ENCODE data around the gene GPR161. TPM values are rescaled to one million over a fixed set of nuclear protein-coding genes. Genes with fewer than 3 reads are reported as not detected.

Gene GPR161
- total and polyA plus RNA-seq, 2 of the 13 experiments (the other 11 are each of a cell fraction or from before 2014, with no cell fraction given), result 0.13 to 0.35 TPM

DNA sequence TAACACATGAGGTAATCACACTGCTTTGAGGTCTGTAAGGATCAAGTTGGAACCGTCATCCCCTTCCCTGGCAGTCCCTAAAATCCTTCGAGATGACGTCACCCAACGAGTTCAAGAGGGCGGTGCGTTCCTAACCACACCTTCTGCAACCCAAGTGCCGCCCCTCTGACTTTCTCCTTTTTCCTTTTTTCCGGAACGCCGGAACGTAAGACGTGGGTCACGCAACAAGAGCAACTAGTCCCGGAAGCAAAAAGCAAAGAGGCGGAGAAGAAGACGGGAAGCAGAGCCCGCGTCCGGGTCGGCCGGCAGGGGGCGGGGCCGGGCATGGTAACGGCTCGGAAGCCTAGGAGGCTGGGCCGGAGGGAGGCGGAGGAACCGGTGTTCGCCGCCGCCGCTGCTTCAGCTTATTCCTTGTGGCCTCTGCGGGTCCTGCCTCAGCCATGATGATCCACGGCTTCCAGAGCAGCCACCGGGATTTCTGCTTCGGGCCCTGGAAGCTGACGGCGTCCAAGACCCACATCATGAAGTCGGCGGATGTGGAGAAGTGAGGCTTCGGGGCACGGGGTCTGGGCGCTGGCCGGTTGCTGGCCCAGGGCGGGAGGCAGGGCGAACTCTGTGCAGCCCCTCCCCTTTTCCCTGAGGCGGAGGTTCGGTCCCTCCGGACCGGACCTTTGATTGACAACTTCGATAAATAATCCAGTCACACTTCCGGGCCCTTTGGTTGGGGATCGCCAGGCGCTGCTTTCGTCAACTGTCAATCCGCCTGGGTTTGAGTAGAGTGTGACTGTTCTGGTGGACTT, 42.1 kb upstream of the GPR161 start, which contains the start of gene TIPRL (continued):
- TF ChIP-seq TAF15 (IDR thresholded peaks at IDR 0.05; ENCODE audit: low read depth, low read length, poor library complexity, severe bottlenecking) (no peak), ARNT2 (CRISPR knock-in tag; IDR thresholded peaks at IDR 0.05; ENCODE audit: low read depth) (no peak; the same call in 1 of the 2 replicates), TMF1 (CRISPR knock-in tag; IDR thresholded peaks at IDR 0.05; ENCODE audit: low read depth) (no peak), ZBTB21 (CRISPR knock-in tag; IDR thresholded peaks at IDR 0.05) (peak; percentile 84), PHF5A (CRISPR knock-in tag; IDR thresholded peaks at IDR 0.05; ENCODE audit: low read depth, unreplicated experiment) (no peak), ZMYM4 (CRISPR knock-in tag; IDR thresholded peaks at IDR 0.05) (peak; percentile 97), PITX1 (CRISPR knock-in tag; IDR thresholded peaks at IDR 0.05) (peak; percentile 67; the same call in 1 of the 2 replicates), ZNF572 (CRISPR knock-in tag; IDR thresholded peaks at IDR 0.05) (no peak), ZNF720 (CRISPR knock-in tag; IDR thresholded peaks at IDR 0.05) (no peak), AKAP8 (CRISPR knock-in tag; IDR thresholded peaks at IDR 0.05) (no peak), MED1 (CRISPR knock-in tag; IDR thresholded peaks at IDR 0.05) (peak; percentile 65; the same call in 1 of the 2 replicates), RARA (CRISPR knock-in tag; IDR thresholded peaks at IDR 0.05) (peak; percentile 16; the same call in 1 of the 2 replicates), SMAD3 (CRISPR knock-in tag; IDR thresholded peaks at IDR 0.05) (peak; percentile 56), ZNF768 (CRISPR knock-in tag; IDR thresholded peaks at IDR 0.05) (0 out of 2 replicates have a peak, but pooled peaks have one; percentile 45)
- TF ChIP-seq, protein P1, sequence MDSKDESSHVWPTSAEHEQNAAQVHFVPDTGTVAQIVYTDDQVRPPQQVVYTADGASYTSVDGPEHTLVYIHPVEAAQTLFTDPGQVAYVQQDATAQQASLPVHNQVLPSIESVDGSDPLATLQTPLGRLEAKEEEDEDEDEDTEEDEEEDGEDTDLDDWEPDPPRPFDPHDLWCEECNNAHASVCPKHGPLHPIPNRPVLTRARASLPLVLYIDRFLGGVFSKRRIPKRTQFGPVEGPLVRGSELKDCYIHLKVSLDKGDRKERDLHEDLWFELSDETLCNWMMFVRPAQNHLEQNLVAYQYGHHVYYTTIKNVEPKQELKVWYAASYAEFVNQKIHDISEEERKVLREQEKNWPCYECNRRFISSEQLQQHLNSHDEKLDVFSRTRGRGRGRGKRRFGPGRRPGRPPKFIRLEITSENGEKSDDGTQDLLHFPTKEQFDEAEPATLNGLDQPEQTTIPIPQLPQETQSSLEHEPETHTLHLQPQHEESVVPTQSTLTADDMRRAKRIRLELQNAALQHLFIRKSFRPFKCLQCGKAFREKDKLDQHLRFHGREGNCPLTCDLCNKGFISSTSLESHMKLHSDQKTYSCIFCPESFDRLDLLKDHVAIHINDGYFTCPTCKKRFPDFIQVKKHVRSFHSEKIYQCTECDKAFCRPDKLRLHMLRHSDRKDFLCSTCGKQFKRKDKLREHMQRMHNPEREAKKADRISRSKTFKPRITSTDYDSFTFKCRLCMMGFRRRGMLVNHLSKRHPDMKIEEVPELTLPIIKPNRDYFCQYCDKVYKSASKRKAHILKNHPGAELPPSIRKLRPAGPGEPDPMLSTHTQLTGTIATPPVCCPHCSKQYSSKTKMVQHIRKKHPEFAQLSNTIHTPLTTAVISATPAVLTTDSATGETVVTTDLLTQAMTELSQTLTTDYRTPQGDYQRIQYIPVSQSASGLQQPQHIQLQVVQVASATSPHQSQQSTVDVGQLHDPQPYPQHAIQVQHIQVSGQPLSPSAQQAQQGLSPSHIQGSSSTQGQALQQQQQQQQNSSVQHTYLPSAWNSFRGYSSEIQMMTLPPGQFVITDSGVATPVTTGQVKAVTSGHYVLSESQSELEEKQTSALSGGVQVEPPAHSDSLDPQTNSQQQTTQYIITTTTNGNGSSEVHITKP (CRISPR knock-in tag; IDR thresholded peaks at IDR 0.05; ENCODE audit: low read depth), result peak; percentile 53; the same call in 1 of the 2 replicates
- TF ChIP-seq, protein P2, sequence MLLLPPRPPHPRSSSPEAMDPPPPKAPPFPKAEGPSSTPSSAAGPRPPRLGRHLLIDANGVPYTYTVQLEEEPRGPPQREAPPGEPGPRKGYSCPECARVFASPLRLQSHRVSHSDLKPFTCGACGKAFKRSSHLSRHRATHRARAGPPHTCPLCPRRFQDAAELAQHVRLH (CRISPR knock-in tag; IDR thresholded peaks at IDR 0.05; ENCODE audit: borderline replicate concordance, low read depth), result peak; percentile 49
- TF ChIP-seq, protein P3, sequence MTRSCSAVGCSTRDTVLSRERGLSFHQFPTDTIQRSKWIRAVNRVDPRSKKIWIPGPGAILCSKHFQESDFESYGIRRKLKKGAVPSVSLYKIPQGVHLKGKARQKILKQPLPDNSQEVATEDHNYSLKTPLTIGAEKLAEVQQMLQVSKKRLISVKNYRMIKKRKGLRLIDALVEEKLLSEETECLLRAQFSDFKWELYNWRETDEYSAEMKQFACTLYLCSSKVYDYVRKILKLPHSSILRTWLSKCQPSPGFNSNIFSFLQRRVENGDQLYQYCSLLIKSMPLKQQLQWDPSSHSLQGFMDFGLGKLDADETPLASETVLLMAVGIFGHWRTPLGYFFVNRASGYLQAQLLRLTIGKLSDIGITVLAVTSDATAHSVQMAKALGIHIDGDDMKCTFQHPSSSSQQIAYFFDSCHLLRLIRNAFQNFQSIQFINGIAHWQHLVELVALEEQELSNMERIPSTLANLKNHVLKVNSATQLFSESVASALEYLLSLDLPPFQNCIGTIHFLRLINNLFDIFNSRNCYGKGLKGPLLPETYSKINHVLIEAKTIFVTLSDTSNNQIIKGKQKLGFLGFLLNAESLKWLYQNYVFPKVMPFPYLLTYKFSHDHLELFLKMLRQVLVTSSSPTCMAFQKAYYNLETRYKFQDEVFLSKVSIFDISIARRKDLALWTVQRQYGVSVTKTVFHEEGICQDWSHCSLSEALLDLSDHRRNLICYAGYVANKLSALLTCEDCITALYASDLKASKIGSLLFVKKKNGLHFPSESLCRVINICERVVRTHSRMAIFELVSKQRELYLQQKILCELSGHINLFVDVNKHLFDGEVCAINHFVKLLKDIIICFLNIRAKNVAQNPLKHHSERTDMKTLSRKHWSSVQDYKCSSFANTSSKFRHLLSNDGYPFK (CRISPR knock-in tag; IDR thresholded peaks at IDR 0.05; ENCODE audit: borderline replicate concordance), result peak; percentile 84; the same call in 1 of the 2 replicates
- TF ChIP-seq, protein P4, sequence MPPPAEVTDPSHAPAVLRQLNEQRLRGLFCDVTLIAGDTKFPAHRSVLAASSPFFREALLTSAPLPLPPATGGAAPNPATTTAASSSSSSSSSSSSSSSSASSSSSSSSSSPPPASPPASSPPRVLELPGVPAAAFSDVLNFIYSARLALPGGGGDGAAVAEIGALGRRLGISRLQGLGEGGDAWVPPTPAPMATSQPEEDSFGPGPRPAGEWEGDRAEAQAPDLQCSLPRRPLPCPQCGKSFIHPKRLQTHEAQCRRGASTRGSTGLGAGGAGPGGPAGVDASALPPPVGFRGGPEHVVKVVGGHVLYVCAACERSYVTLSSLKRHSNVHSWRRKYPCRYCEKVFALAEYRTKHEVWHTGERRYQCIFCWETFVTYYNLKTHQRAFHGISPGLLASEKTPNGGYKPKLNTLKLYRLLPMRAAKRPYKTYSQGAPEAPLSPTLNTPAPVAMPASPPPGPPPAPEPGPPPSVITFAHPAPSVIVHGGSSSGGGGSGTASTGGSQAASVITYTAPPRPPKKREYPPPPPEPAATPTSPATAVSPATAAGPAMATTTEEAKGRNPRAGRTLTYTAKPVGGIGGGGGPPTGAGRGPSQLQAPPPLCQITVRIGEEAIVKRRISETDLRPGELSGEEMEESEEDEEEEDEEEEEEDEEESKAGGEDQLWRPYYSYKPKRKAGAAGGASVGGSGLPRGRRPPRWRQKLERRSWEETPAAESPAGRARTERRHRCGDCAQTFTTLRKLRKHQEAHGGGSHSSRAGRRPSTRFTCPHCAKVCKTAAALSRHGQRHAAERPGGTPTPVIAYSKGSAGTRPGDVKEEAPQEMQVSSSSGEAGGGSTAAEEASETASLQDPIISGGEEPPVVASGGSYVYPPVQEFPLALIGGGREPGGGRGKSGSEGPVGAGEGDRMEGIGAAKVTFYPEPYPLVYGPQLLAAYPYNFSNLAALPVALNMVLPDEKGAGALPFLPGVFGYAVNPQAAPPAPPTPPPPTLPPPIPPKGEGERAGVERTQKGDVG (CRISPR knock-in tag; IDR thresholded peaks at IDR 0.05; ENCODE audit: borderline replicate concordance), result peak; percentile 57; the same call in 1 of the 2 replicates
